Cerebellar nuclear complex (tissue), 1 donor: Measurements from ENCODE around the gene HS3ST4.

ENCODE experiments used
- DNase-seq, 2 experiments: peaks; one replicate each; lab custom pipeline; 2025; lab: John Stamatoyannopoulos, UW

HS3ST4 gene

DNA sequence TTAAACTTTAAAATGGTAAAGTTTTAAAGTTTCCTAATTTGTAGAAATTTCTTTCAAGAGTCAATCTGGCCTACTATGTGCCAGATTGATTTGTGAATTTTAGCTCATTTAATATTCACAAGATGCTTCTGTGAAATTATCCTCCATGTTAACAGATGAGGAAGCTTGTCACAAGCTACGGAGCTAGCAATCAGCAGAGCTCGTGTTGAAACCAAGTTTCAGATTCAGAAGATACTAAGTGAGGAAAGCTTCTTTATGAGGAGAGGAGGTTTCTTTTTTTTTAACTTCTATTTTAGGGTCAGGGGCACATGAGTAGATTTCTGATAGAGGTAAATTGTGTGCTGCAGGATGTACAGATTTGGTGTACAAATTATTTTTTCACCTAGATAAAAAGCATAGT is 135.9 kb downstream of the HS3ST4 start:
- no peak for DNase-seq

DNA sequence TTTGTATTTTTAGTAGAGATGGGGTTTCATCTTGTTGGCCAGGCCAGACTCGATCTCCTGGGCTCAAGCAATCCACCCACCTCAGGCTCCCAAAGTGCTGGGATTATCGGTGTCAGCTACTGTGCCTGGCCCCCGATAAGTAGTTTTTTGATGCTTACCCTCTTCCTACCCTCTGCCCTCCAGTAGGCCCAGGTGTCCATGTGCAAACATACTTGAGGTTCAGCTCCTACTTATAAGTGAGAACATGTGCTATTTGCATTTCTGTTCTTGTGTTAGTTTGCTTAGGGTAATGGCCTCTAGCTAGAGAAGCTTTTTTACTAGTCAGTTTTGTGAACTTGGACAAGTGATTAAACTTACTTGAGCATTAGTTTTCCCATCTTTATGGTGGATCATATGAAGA is 136.8 kb downstream of the HS3ST4 start:
- no peak for DNase-seq

DNA sequence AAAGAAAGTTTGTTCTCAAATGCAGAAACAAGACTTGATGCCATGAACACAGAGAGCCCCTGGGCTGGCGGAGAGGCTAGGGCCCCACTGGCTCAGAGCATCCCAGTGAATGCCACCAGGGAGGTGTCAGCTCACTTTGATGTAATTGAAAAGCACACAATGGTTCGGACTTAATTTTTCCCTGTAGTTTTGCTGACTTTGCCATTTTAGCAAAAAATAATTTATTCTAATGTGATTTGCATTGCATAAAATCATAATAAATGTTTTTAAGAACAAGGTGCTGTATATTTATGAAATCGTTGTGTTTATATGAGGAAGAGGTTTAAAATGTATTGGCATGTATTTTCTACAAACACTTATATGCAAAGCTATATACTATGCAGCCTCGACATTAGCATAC is 140.5 kb downstream of the HS3ST4 start:
- DNase-seq: no peak

DNA sequence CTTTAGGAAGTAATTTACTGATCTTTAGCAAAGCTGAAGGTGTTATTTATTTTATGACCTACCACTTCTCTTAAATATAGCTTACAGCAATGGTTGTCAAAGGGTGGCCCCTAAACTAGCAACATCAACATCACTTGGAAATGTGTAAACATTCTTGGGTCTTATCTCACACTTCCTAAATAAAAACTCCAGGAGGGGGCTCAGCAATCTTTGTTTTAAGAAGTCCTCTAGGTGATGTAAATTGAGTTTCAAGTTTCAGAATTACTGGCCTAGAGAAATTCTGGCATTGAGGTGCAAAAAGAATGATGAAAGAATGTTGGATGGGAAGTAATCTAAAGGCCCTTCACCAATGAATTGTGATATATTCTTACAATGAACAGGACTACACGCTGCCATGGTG is 142.3 kb downstream of the HS3ST4 start:
- DNase-seq: no peak

DNA sequence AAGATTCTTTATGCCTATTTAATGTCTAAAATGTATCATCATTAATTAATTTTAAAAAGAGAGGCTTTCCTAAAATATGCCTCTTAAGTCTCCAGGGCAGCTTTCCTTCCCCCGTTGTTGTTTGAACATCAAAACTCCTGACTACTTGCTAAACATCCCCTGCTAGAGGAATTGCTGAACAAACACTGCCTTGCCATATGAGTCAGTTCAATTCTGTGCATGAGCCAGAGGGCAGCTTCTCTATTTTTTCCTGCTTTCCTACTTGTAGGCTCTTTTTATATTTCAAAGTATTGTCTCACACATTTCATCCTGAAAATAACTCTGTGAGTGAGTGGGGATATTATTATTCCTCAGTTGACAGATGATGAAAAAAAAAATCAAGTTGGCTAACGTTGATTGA is 143.4 kb downstream of the HS3ST4 start:
- no peak for DNase-seq

DNA sequence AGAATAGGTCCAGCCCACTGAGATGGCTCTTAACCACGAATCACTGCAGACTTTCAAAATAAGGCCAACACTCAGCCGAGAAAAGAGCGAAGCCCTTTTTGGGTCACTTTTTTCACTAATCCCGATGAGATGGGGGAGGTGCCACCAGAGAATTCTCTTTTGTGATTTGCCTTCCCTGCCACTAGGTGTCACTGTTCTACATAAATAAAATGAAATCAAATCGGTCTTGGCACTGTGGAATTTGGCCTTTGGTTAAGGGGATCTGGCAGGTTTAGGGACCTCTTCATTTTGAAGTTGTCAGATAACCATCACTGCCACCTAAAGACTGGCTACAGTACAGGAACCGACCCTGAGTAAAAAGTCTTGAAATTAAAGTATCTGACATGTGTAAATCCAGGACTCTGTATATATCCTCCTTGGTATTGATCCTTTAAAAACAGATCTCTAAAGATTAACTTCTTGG is 147.0 kb downstream of the HS3ST4 start:
- DNase-seq: no peak

DNA sequence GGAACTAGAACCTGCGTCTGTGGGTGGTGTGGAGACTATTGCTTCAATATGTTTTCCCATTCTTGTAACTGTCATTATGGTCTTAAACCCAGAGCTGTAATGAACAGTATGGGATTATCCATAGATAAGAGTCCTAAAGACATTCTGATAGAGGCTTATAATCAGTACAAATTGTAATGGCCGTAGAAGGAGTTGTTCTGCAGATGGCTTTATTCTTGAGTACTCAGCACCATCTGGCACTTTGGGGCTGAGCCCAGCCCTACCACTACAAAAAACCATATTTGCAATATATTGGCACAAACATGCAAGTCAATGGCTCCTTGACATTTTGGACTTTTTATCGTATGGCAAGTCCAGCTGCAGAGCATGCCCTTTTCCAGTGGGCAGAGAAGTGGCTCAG is 150.0 kb downstream of the HS3ST4 start:
- no peak for DNase-seq

DNA sequence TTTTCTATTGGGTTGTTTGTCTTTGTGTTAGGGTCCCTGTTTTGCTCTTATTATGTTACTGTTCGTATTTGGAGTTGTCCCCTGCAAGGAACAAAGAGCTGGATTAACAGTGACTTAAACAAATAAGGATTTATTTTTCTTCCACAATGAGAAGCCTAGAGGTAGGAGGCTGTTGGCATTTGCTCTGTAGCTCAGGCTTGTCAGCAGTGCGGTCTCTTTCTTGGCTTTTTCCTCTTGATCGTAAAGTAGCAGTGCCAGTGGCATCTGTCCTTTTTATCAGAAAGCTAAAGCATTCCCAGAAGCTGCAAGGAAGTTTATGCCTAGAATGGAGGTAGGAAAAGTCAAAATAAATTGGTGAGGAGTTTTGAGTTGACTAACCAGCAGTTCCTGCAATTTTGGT is 154.1 kb downstream of the HS3ST4 start:
- DNase-seq: no peak

DNA sequence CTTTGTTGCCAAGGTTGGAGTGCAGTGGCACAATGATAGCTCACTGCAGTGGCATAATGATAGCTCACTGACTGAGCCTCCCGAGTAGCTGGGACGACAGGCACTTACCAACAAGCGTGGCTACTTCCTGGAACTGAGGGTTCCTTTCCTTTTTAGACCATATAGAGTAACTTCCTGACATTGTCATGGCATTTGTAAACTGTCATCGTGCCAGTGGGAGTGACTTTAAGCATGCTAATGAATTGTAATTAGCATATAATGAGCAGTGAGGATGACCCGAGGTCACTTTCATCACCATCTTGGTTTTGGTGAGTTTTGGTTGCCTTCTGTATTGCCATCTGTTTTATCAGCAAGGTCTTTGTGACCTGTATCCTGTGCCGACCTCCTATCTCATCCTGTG is 162.4 kb downstream of the HS3ST4 start:
- no peak for DNase-seq

DNA sequence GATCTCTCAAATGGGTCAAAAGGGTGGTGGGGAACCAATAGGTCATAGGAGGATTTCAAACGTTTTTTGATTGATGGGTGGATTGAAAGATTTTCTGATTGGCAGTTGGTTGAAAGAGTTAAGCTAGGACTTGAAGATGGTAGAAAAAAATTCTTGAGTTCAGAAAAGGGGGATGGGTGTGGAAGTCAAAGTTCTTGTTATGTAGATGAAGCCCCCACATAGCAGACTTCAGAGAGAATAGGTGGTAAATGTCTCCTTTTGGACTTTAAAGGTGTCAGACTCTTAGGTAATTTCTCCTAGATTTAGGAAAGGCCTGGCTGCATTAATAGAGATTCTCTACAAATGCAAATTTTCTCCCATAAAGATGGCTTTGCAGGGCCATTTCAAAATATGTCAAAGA is 163.3 kb downstream of the HS3ST4 start:
- DNase-seq: no peak

DNA sequence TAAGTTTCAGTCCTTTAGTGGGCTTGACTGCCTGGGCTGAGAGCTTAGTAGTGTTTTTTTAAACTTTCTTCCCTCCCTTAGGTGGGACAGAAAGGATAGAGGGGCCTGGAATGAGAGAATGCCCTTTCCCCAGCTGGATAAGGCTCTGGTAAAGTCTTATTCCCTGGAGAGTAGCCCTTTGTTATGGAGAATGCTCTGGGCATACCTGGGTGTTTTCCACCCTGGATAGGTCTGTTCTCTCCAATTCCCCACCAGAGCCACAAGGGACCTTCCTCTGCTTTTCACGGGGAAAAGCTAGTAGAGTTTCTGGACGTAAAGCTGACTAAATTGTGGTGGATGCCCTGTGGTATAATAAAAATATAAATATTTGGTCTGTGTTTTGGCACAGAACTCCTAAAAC is 164.1 kb downstream of the HS3ST4 start:
- no peak for DNase-seq

DNA sequence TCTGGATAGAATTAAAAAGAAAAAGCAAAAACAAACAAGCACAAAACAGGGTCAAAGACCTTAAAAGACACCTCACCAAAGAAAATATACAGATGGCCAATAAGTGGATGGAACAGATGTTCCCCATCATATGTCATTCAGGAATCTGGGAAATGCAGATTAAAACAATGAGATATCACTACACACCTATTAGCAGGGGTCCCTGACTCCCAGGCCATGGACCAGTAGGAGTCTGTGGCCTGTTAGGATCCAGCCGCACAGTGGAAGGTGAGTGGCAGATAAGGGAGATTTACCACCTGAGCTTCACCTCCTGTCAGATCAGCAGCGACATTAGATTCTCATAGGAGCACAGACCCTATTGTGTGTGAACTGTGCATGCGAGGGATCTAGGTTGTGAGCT is 167.9 kb downstream of the HS3ST4 start:
- DNase-seq: no peak

DNA sequence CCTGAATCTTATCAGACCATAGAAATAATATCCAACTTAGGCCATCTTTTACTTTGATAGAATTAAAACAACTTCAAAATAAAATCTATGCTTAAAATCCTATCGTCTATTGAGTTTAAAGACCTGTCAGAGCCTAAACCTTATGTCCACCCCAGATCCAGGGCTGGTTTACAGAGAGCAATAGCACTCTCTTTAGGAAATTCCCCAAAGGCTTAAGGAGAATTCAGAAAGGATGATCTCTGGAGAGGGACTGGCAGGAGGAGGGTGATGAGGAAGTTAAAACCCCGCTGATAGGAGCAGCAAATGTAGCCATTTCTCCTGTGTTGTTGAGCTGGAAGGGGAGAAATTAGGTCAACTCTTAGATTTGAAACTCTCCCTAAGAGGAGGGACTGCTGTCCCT is 175.3 kb downstream of the HS3ST4 start:
- DNase-seq: no peak

DNA sequence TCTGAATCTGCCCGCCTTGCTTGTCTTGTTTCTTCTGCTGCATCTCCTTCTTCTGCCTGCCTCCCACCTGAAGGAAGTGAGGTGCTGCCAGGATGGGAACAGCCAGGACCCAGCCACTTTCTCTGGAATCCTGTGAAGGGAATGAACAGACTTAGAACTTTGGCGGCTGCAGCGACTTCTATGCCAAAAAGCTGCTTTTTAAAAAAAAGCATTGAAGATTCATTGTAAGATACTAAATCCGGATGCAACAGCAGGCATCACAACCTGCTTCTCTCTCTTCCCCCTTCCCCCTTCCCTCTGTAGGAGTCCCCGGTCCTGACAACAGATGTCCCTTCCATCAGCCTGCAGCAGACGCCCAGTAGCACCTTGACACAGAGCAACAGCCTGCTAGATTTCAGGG is 176.3 kb downstream of the HS3ST4 start:
- DNase-seq: peak in 1 of 2 experiments; percentile 7

DNA sequence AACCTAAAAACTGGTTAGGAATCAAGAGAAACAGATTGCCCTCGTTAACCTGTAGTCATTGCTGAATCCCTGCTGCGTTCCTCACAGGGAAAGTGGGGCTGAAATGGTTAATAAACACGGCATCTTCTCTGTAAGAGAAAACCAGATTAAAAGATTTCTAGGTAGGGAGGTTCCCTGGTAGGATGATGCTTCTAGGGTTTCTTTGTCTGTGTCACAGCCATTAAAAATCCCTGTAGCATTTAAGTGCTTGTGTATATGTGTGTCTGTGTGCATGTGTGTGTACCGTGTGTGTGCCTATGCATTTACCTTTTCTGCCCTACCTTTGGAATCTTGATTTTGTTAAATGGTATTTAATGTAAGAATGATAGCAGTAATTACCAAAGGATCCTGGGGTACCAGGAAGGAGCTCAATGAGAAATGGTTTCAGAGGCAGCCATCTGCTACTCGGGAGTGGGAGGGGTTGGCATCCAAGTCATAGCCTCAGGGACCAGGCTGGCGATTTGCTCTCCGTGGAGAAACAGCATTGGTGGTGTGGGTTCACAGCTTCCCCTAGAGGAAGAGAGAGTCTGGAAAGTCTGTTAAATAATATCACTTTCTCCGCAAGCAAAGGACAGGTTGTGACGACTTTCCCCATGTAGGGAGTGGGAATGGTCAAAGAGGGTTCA is 177.1 kb downstream of the HS3ST4 start:
- no peak for DNase-seq

DNA sequence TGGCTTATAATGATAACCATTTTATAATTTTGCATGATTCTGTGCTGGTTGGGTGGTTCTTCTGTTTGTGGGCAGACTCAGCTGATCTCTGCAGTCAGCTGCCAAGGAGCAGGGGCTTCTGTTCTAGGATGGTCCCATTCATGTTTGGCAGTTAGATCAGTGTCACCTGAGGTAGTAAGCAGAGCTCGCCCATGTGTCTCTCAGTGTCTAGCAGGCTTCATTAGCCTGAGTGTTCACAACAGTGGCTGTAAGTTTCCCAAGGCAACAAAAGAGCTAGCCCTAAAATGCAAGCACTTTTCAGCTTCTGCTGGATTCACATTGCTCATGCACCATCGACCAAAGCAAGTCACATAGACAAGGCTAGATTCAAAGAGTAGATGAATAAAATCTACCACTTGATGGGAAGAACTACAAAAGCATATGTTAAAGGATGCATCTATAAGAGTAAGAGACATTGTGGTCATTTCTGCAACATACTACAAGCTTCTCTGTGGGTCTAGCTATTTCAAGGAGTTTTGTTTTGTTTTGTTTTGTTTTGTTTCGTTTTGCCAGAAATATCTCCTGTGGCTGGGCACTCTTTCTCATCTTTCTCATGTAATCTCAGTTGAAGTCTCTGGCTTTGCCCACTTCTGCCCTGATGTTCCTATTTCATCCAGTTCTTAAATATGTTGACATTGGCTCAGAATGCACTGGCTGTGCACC is 180.8 kb downstream of the HS3ST4 start:
- no peak for DNase-seq

DNA sequence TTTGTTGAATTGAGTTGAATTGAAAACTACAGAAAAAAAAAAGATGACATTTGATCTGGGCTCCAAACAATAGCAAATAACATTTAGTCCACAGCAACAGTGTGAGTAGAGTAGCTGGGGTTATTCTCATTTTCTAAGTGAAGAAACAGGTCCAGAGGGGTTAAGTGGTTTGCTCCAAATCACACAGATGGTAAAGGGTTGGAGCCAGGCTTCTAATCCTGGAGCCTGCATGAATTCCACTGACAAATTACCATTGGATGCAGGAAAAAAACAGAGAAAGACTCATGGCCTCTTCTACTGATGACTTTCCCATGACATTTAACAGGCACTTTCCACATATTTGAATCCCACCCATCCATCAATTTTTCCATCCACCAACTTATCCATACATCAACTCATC is 182.4 kb downstream of the HS3ST4 start:
- no peak for DNase-seq

DNA sequence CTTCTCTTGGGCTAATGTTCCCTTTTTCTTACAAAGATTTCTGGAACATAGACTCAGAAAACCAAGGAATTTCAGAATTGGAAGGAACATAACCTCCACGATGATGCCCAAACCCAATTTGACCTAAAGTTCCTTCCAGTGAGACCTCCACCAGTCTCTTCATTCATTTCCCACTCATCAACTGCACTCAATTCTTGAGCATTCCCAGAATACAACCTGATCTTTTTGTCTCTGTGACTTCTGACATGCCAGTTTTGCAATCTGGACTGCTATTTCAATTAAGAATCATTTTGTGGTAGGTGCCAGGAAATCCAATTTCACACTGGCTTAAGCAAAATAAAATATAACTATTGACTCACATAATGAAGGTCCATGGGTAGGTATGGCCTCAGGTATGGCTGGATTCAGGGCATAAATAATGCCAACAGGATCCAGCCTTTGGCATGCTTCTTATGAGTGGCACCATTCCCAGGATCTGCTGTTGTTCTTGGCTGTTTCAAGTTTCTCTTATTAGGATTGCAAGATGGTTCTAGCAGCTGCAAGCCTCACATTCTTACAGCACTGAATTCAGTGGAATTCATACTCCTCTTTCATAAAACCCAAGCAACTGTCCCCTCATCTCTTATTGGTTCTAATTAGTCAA is 184.3 kb downstream of the HS3ST4 start:
- no peak for DNase-seq

DNA sequence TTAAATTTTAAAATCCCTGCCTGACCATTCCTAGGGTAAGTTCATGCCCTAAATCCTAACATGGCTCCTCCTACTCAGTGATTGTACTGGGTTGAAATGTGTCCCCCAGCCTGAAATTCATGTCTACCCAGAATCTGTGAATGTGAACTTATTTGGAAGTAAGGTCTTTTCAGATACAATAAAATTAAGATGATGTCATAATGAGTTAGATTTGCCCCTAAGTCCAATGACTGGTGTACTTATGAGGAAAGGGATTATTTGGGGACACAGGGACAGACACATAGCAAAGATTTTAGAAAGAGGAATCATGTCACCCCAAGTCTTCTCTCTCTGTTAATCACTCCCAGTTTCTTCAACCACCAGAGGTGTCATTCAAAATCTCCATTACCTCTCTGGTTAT is 185.3 kb downstream of the HS3ST4 start:
- DNase-seq: no peak

DNA sequence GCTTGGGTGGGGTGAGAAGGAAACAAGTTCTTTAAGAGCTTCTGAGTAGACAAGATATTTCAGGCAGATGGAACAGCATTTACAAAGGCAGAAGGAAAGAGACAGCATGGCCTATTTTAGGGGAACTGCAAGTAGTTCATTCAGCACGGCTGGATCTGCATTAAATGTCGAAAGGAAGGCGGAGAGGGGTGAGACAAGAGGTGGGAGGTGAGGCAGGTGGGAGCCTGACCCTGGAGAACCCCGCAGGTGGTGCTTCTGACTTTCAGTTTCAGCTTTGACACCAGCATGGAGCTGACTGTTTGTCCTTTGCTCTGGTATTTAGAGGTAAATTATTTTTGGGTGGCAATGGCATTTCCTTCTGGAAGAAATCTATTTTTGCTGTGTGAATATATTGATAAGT is 194.8 kb downstream of the HS3ST4 start:
- DNase-seq: no peak

DNA sequence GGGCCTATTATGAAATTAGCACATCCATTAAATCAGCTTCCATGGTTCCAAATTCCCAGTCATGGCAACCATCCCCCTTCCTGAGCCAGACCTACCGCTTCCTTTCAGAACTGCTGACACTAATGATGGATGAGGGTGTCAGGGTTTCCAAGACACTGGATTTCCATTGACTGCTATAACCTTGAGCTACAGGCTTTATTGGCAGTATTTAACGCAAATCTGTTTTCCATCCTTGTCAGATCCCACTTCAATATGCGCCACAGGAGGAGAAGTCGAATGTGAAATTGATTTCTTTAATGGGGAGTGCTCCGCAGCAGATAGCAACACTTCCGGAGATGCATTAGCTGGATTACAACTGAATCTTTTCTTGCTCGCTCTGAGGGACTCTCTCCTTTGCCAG is 197.1 kb downstream of the HS3ST4 start:
- DNase-seq: no peak

DNA sequence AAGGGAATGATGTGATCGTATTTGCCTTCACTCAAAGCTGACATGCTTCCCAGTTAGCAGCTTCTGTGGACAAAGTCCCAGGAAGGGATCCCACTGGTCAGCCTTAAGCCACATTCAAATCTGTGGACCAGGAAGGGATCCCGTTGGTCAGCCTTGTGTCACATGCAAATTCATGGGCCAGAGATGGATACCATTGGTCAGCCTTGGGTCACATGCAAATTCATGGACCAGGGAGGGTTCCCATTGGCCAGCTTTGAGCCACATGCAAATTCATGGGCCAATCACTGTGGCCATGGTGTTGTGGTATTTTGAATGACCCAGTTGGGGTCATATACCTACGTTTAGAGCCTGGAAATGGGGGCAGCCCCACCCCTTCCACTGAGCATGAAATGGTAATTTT is 201.6 kb downstream of the HS3ST4 start:
- no peak for DNase-seq

DNA sequence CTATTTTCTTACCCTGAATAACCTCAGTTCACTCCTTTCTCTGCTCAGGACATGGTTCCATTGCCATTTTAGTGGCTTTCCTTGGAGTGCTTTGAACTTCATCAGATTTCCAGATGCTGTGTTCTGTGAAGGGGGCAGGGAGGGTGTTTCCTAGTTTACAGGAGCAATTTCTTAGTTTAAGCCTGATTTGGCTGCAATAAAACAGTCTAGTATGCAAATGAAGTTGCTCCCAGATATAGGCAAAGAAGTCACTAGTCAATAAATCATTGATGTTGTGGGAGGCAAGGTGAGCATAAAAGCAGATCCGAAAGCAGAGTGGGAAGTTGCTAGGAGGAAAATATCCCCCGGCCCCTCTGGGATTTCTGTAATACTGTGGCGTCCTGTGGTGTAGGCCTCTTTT is 202.3 kb downstream of the HS3ST4 start:
- no peak for DNase-seq
